IMR-90 (cell line): ENCODE data around the gene GPR82. TPM values are rescaled to one million over a fixed set of nuclear protein-coding genes. Genes with fewer than 3 reads are reported as not detected.

Source experiments
- ATAC-seq: fragments of 200-7000 bp; cut with Tn5 transposase; 2 replicates; pipeline ENCODE4 v1.9.1; 2020; ENCODE audit warnings: low read depth, mild to moderate bottlenecking, moderate library complexity
- BruUV-seq: library from RNA; stranded (reverse); fragments of 400-500 nt; replicated peaks from 2 replicates; lab custom pipeline; 2021; lab: Mats Ljungman, UMichigan
- CTCF ChIA-PET: fragments of 300-600 bp; formaldehyde crosslinking; extraction: SDS; loops from one replicate; lab custom pipeline; 2021; ENCODE audit warnings: antibody characterized with exemption; lab: Yijun Ruan, JAX
- POLR2A ChIA-PET: fragments of 300-600 bp; sonication (Branson Sonifier 250); formaldehyde crosslinking; loops from one replicate; lab custom pipeline; 2022; ENCODE audit warnings: antibody characterized with exemption; ENCODE audit not compliant: unreplicated experiment; lab: Charles Lee
- DNase-seq: peaks from one replicate; pipeline ENCODE4 v3.0.0; 2013
- H2AFZ ChIP-seq: replicated peaks from 2 replicates; pipeline ENCODE3; 2013; ENCODE audit warnings: low read length, mild to moderate bottlenecking; ENCODE audit not compliant: poor library complexity
- H2AK5ac ChIP-seq: 2 replicates; pipeline ENCODE4 v1.6.1; 2013; ENCODE audit warnings: low read depth, low read length, inconsistent platforms
- H2AK9ac ChIP-seq: replicated peaks from 2 replicates; pipeline ENCODE3; 2013; ENCODE audit warnings: mild to moderate bottlenecking, low read depth, low read length, moderate library complexity; ENCODE audit not compliant: poor library complexity
- H2BK120ac ChIP-seq: 2 replicates; pipeline ENCODE4 v1.6.1; 2013; ENCODE audit warnings: low read depth, low read length, inconsistent platforms
- H2BK15ac ChIP-seq: 3 replicates; pipeline ENCODE4 v1.6.1; 2013; ENCODE audit warnings: low read depth, low read length, inconsistent platforms
- H2BK20ac ChIP-seq: 2 replicates; pipeline ENCODE4 v1.6.1; 2013; ENCODE audit warnings: low read depth, mild to moderate bottlenecking, inconsistent platforms, low read length, moderate library complexity
- H2BK5ac ChIP-seq: 2 replicates; pipeline ENCODE4 v1.6.1; 2013; ENCODE audit warnings: mild to moderate bottlenecking, low read depth, low read length, inconsistent platforms; ENCODE audit not compliant: poor library complexity, severe bottlenecking
- H3K14ac ChIP-seq: replicated peaks from 2 replicates; pipeline ENCODE4 v1.6.1; 2013; ENCODE audit warnings: low read depth, low read length, inconsistent platforms
- H3K18ac ChIP-seq: 2 replicates; pipeline ENCODE4 v1.6.1; 2013; ENCODE audit warnings: low read depth, low read length, control low read depth
- H3K23ac ChIP-seq: 2 replicates; pipeline ENCODE4 v1.6.1; 2013; ENCODE audit warnings: low read depth, low read length, inconsistent platforms
- H3K27ac ChIP-seq: 2 replicates; pipeline ENCODE4 v1.5.1; 2013; ENCODE audit warnings: mild to moderate bottlenecking, control low read depth, low read length; ENCODE audit not compliant: insufficient read depth
- H3K27me3 ChIP-seq: 2 replicates; pipeline ENCODE4 v1.6.1; 2013; ENCODE audit warnings: low read length; ENCODE audit not compliant: control insufficient read depth, insufficient read depth
- H3K36me3 ChIP-seq: 2 replicates; pipeline ENCODE4 v1.6.1; 2013; ENCODE audit warnings: low read length, mixed read lengths; ENCODE audit not compliant: control insufficient read depth, insufficient read depth
- H3K4ac ChIP-seq: 2 replicates; pipeline ENCODE4 v1.6.1; 2013; ENCODE audit warnings: low read depth, low read length, inconsistent platforms
- H3K4me1 ChIP-seq: 2 replicates; pipeline ENCODE4 v1.6.1; 2013; ENCODE audit warnings: low read length, mixed read lengths; ENCODE audit not compliant: control insufficient read depth, insufficient read depth
- H3K4me2 ChIP-seq: 2 replicates; pipeline ENCODE4 v1.6.1; 2013; ENCODE audit warnings: low read depth, mild to moderate bottlenecking, control low read depth, low read length, moderate library complexity
- H3K4me3 ChIP-seq: 2 replicates; pipeline ENCODE4 v1.5.1; 2013; ENCODE audit warnings: low read depth, mild to moderate bottlenecking, control low read depth, low read length, moderate library complexity; ENCODE audit not compliant: insufficient read depth
- H3K56ac ChIP-seq: 2 replicates; pipeline ENCODE4 v1.6.1; 2013; ENCODE audit warnings: low read length, inconsistent platforms; ENCODE audit not compliant: insufficient read depth; ENCODE audit errors: extremely low read depth
- H3K79me1 ChIP-seq, 2 experiments: 2 replicates each; pipeline ENCODE4 v1.6.1; 2013; ENCODE audit warnings: low read length in 2 of 2, inconsistent platforms in 1 of 2, low read depth in 1 of 2
- H3K9ac ChIP-seq: 2 replicates; pipeline ENCODE4 v1.6.1; 2013; ENCODE audit warnings: low read depth, low read length, control low read depth
- H3K9me1 ChIP-seq: 2 replicates; pipeline ENCODE4 v1.6.1; 2013; ENCODE audit warnings: low read length, inconsistent platforms; ENCODE audit not compliant: insufficient read depth
- H3K9me3 ChIP-seq: 2 replicates; pipeline ENCODE4 v1.6.1; 2013; ENCODE audit warnings: low read length; ENCODE audit not compliant: control insufficient read depth, insufficient read depth
- H4K20me1 ChIP-seq: 2 replicates; pipeline ENCODE4 v1.6.1; 2013; ENCODE audit warnings: low read length, inconsistent platforms; ENCODE audit not compliant: insufficient read depth
- H4K5ac ChIP-seq: 2 replicates; pipeline ENCODE4 v1.6.1; 2013; ENCODE audit warnings: mild to moderate bottlenecking, low read depth, low read length, control low read depth
- H4K8ac ChIP-seq, 2 experiments: 2 replicates each; pipeline ENCODE4 v1.6.1; 2013; ENCODE audit warnings: low read depth in 2 of 2, low read length in 2 of 2, control low read depth in 1 of 2, inconsistent platforms in 1 of 2
- H4K91ac ChIP-seq: 2 replicates; pipeline ENCODE4 v1.6.1; 2013; ENCODE audit warnings: low read depth, low read length, inconsistent platforms; ENCODE audit not compliant: insufficient read depth
- BHLHE40 ChIP-seq: fragments of 150-350 bp; IDR thresholded peaks from 2 replicates; pipeline ENCODE4 v1.6.1; 2016; ENCODE audit warnings: mild to moderate bottlenecking, low read depth, low read length
- CEBPB ChIP-seq: IDR thresholded peaks from 2 replicates; pipeline ENCODE4 v1.6.1; 2012; ENCODE audit warnings: low read depth, low read length, improper control_type of control experiment
- CHD1 ChIP-seq: IDR thresholded peaks from 2 replicates; pipeline ENCODE4 v1.6.1; 2012; ENCODE audit warnings: low read depth, low read length, improper control_type of control experiment
- CTCF ChIP-seq: conservative IDR thresholded peaks from 2 replicates; pipeline ENCODE4 v1.5.1; 2012; ENCODE audit warnings: mild to moderate bottlenecking, low read depth, low read length, improper control_type of control experiment
- ELK1 ChIP-seq: fragments of 150-350 bp; IDR thresholded peaks from 2 replicates; pipeline ENCODE4 v1.6.1; 2016; ENCODE audit warnings: low read depth, mild to moderate bottlenecking, low read length, moderate library complexity, borderline replicate concordance
- FOS ChIP-seq: fragments of 150-350 bp; IDR thresholded peaks from 2 replicates; pipeline ENCODE4 v1.6.1; 2016; ENCODE audit warnings: low read depth, low read length
- MAFK ChIP-seq: IDR thresholded peaks from 2 replicates; pipeline ENCODE4 v1.6.1; 2012; ENCODE audit warnings: low read depth, low read length, improper control_type of control experiment
- MAZ ChIP-seq: IDR thresholded peaks from 2 replicates; pipeline ENCODE4 v1.6.1; 2012; ENCODE audit warnings: low read depth, mild to moderate bottlenecking, low read length, improper control_type of control experiment, moderate library complexity, borderline replicate concordance
- MXI1 ChIP-seq: IDR thresholded peaks from 2 replicates; pipeline ENCODE4 v1.6.1; 2012; ENCODE audit warnings: low read depth, mild to moderate bottlenecking, low read length, moderate library complexity, borderline replicate concordance
- NFE2L2 ChIP-seq: fragments of 150-350 bp; IDR thresholded peaks from 2 replicates; pipeline ENCODE4 v1.6.1; 2016; ENCODE audit warnings: low read depth, mild to moderate bottlenecking, low read length
- POLR2A ChIP-seq: IDR thresholded peaks from 2 replicates; pipeline ENCODE4 v1.6.1; 2012; ENCODE audit warnings: mild to moderate bottlenecking, low read depth, low read length
- RAD21 ChIP-seq: IDR thresholded peaks from 2 replicates; pipeline ENCODE4 v1.6.1; 2012; ENCODE audit warnings: low read length, improper control_type of control experiment
- RCOR1 ChIP-seq: IDR thresholded peaks from 2 replicates; pipeline ENCODE4 v1.6.1; 2012; ENCODE audit warnings: mild to moderate bottlenecking, low read length, improper control_type of control experiment; ENCODE audit not compliant: insufficient replicate concordance
- RFX5 ChIP-seq: IDR thresholded peaks from 2 replicates; pipeline ENCODE4 v1.8.0; 2012; ENCODE audit warnings: low read depth, mild to moderate bottlenecking, low read length, moderate library complexity
- SMC3 ChIP-seq: fragments of 150-350 bp; IDR thresholded peaks from 2 replicates; pipeline ENCODE4 v1.6.1; 2016; ENCODE audit warnings: low read depth, mild to moderate bottlenecking, antibody characterized with exemption, low read length, moderate library complexity
- USF2 ChIP-seq: fragments of 150-350 bp; IDR thresholded peaks from 2 replicates; pipeline ENCODE4 v1.6.1; 2017; ENCODE audit warnings: mild to moderate bottlenecking, antibody characterized with exemption, low read length, low read depth
- WGBS, 2 experiments: methylation state at CpG; one replicate each; pipeline versions ENCODE4 v1.1.5 to v1.1.7; 2013; ENCODE audit warnings: missing lambda C conversion rate in 2 of 2; ENCODE audit not compliant: insufficient read length in 1 of 2; ENCODE audit errors: extremely low coverage in 2 of 2; 5-methylcytosine and 5-hydroxymethylcytosine counted together
- dilution Hi-C: fragments of 300-500 bp; cut with HindIII; formaldehyde crosslinking; loops from one replicate; pipeline ENCODE4 v1.14.3; 2018; ENCODE audit warnings: low sequenced_read_pairs; ENCODE audit not compliant: unreplicated experiment
- in situ Hi-C: fragments of 300-500 bp; cut with MboI; formaldehyde crosslinking; loops from 3 replicates; pipeline ENCODE4 v1.14.3; 2019; ENCODE audit warnings: low sequenced_read_pairs, inconsistent platforms, mixed read lengths
- intact Hi-C: fragments of 100-400 bp; cut with micrococcal nuclease; formaldehyde crosslinking; loops from 2 replicates; pipeline ENCODE4 v1.10.0; 2022
- polyA plus RNA-seq, 3 experiments: library from polyadenylated mRNA; depleted of rRNA; stranded (reverse); fragments of >200 nt; gene quantifications; 2 replicates each; pipeline ENCODE4 v1.2.3, GENCODE V29; 2012; ENCODE audit warnings: low replicate concordance in 1 of 3
- total RNA-seq: library from RNA; depleted of rRNA; stranded (reverse); fragments of >200 nt; gene quantifications from 2 replicates; pipeline ENCODE4 v1.2.3, GENCODE V29; 2012

The GPR82 gene
- total and polyA plus RNA-seq, 2 of the 4 experiments (the other 2 are of a cell fraction): not detected

GRCh38 chrX:41705680-41706374, 18.2 kb upstream of the GPR82 start:
- whole genome bisulfite sequencing, 2 experiments: 67% methylated on average over 2 of the region's 3 CpGs; no CpG with 5 or more reads in 1 of the 2 experiments
- ATAC-seq (no peak), DNase-seq (no peak)
- Histone ChIP-seq H4K20me1 (no peaks in the 10 kb centered on the region), H3K4me1 (no peaks in the 10 kb centered on the region), H4K91ac (no peak overlapping the region), H3K14ac (no peak overlapping the region), H3K4me3 (no peak overlapping the region), H4K5ac (no peak overlapping the region), H3K27me3 (peaks cover 2% of the 10 kb centered on the region; the same call in 1 of the 2 replicates), H2AFZ (no peak overlapping the region), H2BK20ac (no peak overlapping the region), H3K36me3 (no peaks in the 10 kb centered on the region), H3K4me2 (no peak overlapping the region), H3K56ac (no peak overlapping the region), H3K9me1 (no peaks in the 10 kb centered on the region), H3K4ac (no peak overlapping the region), H2BK120ac (no peak overlapping the region), H2BK15ac (no peak overlapping the region), H3K9ac (no peak overlapping the region), H3K18ac (no peak overlapping the region), H3K79me1 (no peaks in the 10 kb centered on the region; a peak in 1 of 4 replicates), H3K9me3 (no peaks in the 10 kb centered on the region), H2BK5ac (no peak overlapping the region), H3K27ac (no peak overlapping the region), H2AK9ac (no peak overlapping the region), H4K8ac (no peak overlapping the region), H2AK5ac (no peak overlapping the region), H3K23ac (no peak overlapping the region)
- dilution Hi-C loops (no loop called here), in situ Hi-C loops (no loop called here), intact Hi-C loops (no loop called here)
- no TSS peak for BruUV-seq
- ChIA-PET CTCF (no interaction called here), POLR2A (no interaction called here)
- TF ChIP-seq RAD21 (no peak), USF2 (no peak), MAFK (no peak), BHLHE40 (no peak), CHD1 (no peak), RCOR1 (no peak), ELK1 (no peak), NFE2L2 (no peak), MAZ (no peak), CTCF (no peak), MXI1 (no peak), CEBPB (no peak), FOS (no peak), RFX5 (no peak), SMC3 (no peak), POLR2A (no peak)
